AG04449 (cell line): Measurements from ENCODE around the gene SEPTIN14.
"Not testable (repeated sequence)": the region's sequence is repeated elsewhere in the genome, so short reads cannot be mapped to it uniquely, and the experiment has no call there.

ENCODE experiments used
- CTCF ChIA-PET: fragments of 350-600 bp; formaldehyde crosslinking; extraction: SDS; loops from one replicate; lab custom pipeline; 2021; ENCODE audit warnings: antibody characterized with exemption; lab: Yijun Ruan, JAX
- POLR2A ChIA-PET: fragments of 400-600, 350-600 bp; formaldehyde crosslinking; extraction: SDS; loops from one replicate; lab custom pipeline; 2020; ENCODE audit warnings: antibody characterized with exemption, inconsistent platforms; lab: Yijun Ruan, JAX
- DNase-seq: peaks from one replicate; pipeline ENCODE4 v3.0.0-alpha.2; 2010; ENCODE audit warnings: low read depth, low spot score
- H3K4me3 ChIP-seq: 2 replicates; pipeline ENCODE4 v1.5.1; 2011; ENCODE audit warnings: low read depth, mild to moderate bottlenecking, control low read depth, low read length
- CTCF ChIP-seq: IDR thresholded peaks from one replicate; pipeline ENCODE4 v1.5.1; 2011; ENCODE audit warnings: mild to moderate bottlenecking, moderate library complexity, low read length, control low read depth, inconsistent platforms; ENCODE audit not compliant: insufficient read depth; ENCODE audit errors: missing control alignments

The SEPTIN14 gene

GRCh38 chr7:55884321-55884720 lies 21.8 kb upstream of the SEPTIN14 start:
- no peak for TF ChIP-seq CTCF
- DNase-seq, result no peak
- CTCF ChIA-PET, result no interaction called here

GRCh38 chr7:55878691-55879090 lies 16.1 kb upstream of the SEPTIN14 start:
- ChIA-PET POLR2A (no interaction called here), CTCF (no interaction called here)
- no peak for DNase-seq
- H3K4me3 ChIP-seq, result no peak overlapping the region
- TF ChIP-seq CTCF, result no peak

More at GRCh38 chr7:55884321-55884720, 21.8 kb upstream of the SEPTIN14 start:
- H3K4me3 ChIP-seq, result no peak overlapping the region
- POLR2A ChIA-PET, result no interaction called here

- no peak overlapping the region for H3K4me3 ChIP-seq
- POLR2A ChIA-PET, result no interaction called here
- no peak for TF ChIP-seq CTCF
- DNase-seq, result no peak
- CTCF ChIA-PET, result no interaction called here
Measured at GRCh38 chr7:55877308-55877707, 14.8 kb upstream of the SEPTIN14 start.

GRCh38 chr7:55873765-55874164 lies 11.2 kb upstream of the SEPTIN14 start:
- DNase-seq, result no peak
- CTCF ChIA-PET, result no interaction called here
- H3K4me3 ChIP-seq, result no peak overlapping the region
- POLR2A ChIA-PET, result no interaction called here
- TF ChIP-seq CTCF, result no peak

GRCh38 chr7:55871932-55872485 lies 9.5 kb upstream of the SEPTIN14 start:
- no peak overlapping the region for H3K4me3 ChIP-seq
- ChIA-PET CTCF (no interaction called here), POLR2A (no interaction called here)
- TF ChIP-seq CTCF, result no peak
- DNase-seq, result no peak

GRCh38 chr7:55868989-55869388 lies 6.4 kb upstream of the SEPTIN14 start:
- H3K4me3 ChIP-seq, DNase-seq, CTCF ChIA-PET, POLR2A ChIA-PET: not testable (repeated sequence)

GRCh38 chr7:55845164-55845563 lies 17.4 kb downstream of the SEPTIN14 start:
- H3K4me3 ChIP-seq, CTCF ChIA-PET, POLR2A ChIA-PET: not testable (repeated sequence)

More at GRCh38 chr7:55845164-55845563, 17.4 kb downstream of the SEPTIN14 start:
- DNase-seq, result not testable (repeated sequence)
